Hypothalamus (tissue), 51 donors: Measurements from ENCODE around the gene IGF1.
"Not testable (repeated sequence)": the region's sequence is repeated elsewhere in the genome, so short reads cannot be mapped to it uniquely, and the experiment has no call there.

Source experiments
- DNase-seq, 51 donors: peaks; one replicate each; lab custom pipeline; 2025; lab: John Stamatoyannopoulos, UW

Gene IGF1

DNA sequence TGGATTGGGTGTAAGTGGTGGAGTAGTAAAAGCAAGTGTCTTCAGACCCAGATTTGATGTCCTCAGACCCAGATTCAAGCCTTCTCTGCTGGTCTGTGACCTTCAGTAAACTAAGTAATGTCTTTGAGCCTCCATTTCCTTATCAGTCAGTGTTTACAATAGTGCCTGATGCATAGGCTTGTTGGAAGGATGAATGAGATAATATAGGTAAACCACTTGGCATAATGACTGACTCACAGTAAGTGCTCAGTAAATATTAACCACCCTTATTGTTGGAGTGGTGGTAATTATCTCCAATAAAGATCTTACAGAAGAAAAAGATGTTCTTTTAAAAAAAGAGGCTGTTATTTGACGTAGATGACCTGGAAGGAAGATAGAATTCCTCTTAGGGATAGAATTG, 86.2 kb downstream of the IGF1 start:
- DNase-seq = no peak

DNA sequence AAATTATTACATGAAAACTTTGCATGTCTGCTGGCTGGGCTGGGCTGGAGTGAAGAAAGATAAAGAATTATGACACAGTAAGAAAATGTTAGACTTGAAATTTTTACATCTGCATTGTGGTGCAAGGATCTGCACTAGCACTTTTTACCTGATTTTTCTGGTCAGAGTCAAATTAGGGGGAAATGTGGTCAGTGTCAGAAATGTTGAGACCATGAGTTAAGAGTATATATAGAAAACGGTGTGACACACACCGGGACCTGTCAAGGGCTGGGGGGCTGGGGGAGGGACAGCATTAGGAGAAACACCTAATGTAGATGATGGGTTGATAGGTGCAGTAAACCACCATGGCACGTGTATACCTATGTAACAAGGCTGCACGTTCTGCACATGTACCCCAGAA, 90.3 kb downstream of the IGF1 start:
- DNase-seq = no peak

GRCh38 chr12:102388469-102388868, 91.9 kb downstream of the IGF1 start:
- no peak for DNase-seq

GRCh38 chr12:102385343-102385742, 95.0 kb downstream of the IGF1 start:
- DNase-seq = no peak

GRCh38 chr12:102379346-102380162, 100.8 kb downstream of the IGF1 start:
- no peak for DNase-seq

DNA sequence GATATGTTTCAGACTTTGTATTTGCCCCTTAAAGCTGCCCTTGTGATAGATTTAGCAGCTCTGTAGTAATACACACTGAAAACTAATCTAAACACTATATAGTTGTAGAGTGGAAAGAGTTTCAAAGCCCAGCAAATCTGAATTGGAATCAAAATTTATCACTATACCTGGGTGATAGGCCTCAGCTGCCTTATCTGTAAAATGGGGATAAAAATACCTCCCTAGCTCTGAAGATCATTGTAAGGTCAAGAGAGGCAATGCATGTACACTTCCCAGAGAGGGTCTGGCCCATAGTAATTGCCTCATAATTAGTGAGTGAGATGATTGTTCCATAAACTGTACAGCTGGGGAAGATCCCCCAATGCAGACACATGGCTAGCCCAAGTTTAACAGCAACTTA, 103.6 kb downstream of the IGF1 start:
- no peak for DNase-seq

GRCh38 chr12:102376181-102376747, 104.1 kb downstream of the IGF1 start:
- no peak for DNase-seq

DNA sequence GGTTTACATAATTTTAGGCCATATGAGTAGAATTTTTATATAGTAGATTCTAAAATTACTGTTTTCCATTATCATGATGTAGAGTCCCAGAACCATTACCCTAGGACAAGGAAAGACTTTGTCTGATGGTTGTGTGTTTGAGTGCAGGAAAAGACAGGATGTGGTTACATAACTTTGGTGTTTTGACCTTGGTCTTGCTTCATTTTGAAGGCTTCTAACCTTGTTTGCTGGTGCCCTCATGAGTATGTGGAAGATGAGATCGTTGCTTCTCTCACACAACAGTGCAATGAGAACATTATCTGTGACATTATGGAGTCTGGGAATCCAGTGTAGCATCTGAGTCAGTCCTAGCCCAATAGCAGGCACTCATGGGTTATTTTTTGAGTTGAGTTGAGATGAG, 106.2 kb downstream of the IGF1 start:
- no peak for DNase-seq

- no peak for DNase-seq
Observed at GRCh38 chr12:102372087-102372486, 108.3 kb downstream of the IGF1 start.

GRCh38 chr12:102371165-102371564, 109.2 kb downstream of the IGF1 start:
- DNase-seq = no peak

DNA sequence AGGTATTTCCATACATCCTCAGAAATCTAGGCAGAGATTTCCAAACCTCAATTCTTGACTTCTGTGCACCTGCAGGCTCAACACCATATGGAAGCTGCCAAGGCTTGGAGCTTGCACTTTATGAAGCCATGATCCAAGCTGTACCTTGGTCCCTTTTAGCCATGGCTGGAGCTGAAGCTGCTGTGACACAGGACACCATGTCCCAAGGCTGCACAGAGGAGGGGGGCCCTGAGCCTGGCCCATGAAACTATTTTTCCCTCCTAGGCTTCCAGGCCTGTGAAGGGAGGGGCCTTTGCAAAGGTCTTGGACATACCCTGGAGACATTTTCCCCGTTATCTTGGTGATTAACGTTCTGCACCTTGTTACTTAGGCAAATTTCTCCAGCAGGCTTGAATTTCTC, 110.5 kb downstream of the IGF1 start:
- no peak for DNase-seq

DNA sequence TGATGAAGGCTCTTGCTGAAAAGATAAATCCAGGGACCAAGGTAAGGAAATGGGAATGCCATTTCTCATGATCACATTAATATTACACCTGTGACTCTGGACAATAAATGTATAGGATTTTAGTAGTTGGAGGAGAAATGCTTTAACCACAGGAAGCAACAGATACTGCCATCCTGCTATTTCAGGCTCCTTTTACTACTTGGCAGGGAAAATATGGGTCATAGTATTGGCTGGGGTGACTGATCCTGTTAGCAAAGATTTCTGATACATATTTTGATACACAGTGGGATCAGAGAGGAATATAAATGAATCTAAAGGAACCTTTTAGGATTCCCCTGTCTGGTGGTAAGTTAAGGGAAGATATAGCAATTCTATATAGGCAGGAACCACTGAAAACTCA, 115.0 kb downstream of the IGF1 start:
- no peak for DNase-seq

GRCh38 chr12:102364709-102365108, 115.7 kb downstream of the IGF1 start:
- DNase-seq = no peak

DNA sequence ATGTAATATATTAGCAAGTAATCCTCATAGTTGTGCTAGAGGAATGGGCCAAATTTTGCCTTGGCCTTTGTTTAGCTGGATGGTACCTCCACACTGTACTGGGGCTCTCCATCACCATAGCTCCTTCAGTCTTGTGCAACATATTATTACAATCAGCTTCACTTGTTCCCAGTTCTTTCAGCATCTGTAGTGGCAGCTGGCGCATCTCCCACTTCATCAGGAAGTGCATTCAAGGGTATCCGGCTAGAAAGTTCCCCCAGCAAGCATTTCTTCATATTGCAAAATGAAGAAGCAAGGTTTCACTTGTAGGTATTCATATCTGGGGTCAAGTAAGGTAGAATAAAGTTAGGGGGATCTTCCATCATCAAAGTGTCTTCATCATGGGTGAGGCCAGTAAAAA, 123.7 kb downstream of the IGF1 start:
- no peak for DNase-seq

DNA sequence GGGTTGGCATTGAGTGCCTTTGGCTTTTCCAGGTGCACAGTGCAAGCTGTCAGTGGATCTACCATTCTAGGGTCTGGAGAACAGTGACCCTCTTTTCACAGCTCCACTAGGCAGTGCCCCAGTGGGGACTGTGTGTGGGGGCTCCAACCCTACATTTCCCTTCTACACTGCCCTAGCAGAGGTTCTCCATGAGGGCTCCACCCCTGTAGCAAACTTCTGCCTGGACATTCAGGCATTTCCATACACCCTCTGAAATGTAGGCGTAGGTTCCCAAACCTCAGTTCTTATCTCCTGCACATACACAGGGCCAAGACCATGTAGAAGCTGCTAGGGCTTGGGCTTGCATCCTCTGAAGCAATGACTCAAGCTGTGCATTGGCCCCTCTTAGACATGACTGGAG, 126.1 kb downstream of the IGF1 start:
- not testable (repeated sequence) for DNase-seq

GRCh38 chr12:102351322-102351721, 129.0 kb downstream of the IGF1 start:
- no peak for DNase-seq

GRCh38 chr12:102350070-102350469, 130.3 kb downstream of the IGF1 start:
- no peak for DNase-seq

GRCh38 chr12:102349079-102349478, 131.3 kb downstream of the IGF1 start:
- no peak for DNase-seq

GRCh38 chr12:102347811-102348210, 132.6 kb downstream of the IGF1 start:
- DNase-seq = no peak
